Upper lobe of left lung (tissue), 4 donors: ENCODE data around the gene SLC2A10.

ENCODE experiments used
- CTCF ChIP-seq, 6 experiments: fragments of 450-650 bp in 4 of 6; fragments of 200-600 bp in 2 of 6; sonication (generic) in 2 of 6; IDR thresholded peaks; one replicate each; pipeline ENCODE4 v1.5.1; 2016 to 2019; ENCODE audit warnings: antibody characterized with exemption in 6 of 6
- EP300 ChIP-seq, 4 donors: sonication (generic); formaldehyde crosslinking; IDR thresholded peaks; one replicate each; pipeline ENCODE4 v1.5.1; 2017; ENCODE audit warnings: antibody characterized with exemption in 4 of 4, control low read depth in 2 of 4
- POLR2AphosphoS5 ChIP-seq, 2 donors: sonication (generic); formaldehyde crosslinking; IDR thresholded peaks; one replicate each; pipeline ENCODE4 v1.5.1; 2017; ENCODE audit warnings: antibody characterized with exemption in 2 of 2

DNA sequence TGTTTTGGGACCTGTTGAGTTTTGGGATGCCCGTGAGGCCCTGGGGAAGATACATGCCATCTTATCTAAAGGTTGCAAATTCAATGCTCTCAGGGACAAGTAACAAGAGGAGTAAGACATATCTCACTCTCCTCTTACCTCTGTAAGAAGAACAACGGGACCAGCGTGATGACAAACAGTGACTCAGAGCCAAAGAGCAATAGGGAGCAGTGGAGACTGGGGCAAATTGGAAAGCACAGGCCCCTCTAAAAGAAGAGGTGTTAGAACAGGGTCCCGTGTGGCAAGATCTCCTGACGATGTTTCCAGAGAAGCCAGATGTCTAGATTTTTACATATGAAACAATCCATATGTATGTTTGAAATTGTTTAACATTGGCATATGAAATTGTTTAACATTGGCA lies 31.8 kb upstream of the SLC2A10 start:
- TF ChIP-seq CTCF (IDR thresholded peaks at IDR 0.05) (no peak), EP300 (IDR thresholded peaks at IDR 0.05) (no peak), POLR2AphosphoS5 (IDR thresholded peaks at IDR 0.05) (no peak)
